ENCODE measurements around the gene FEZ2. TPM values are rescaled to one million over a fixed set of nuclear protein-coding genes. Genes with fewer than 3 reads are reported as not detected.
"Not testable (repeated sequence)": the region's sequence is repeated elsewhere in the genome, so short reads cannot be mapped to it uniquely, and the experiment has no call there.

FEZ2 gene
- total RNA-seq, 1 experiment from 2014 or later, result 47.6 TPM

GRCh38 chr2:36609507-36609906, 11.5 kb upstream of the FEZ2 start:
- intact Hi-C loops (cut with micrococcal nuclease; ENCODE audit: unreplicated experiment), result no loop called here
- no peak for TF ChIP-seq CTCF (IDR thresholded peaks at IDR 0.05; ENCODE audit: unreplicated experiment)
- Mint-ChIP-seq H3K36me3 (ENCODE audit: insufficient read depth, unreplicated experiment) (no peaks in the 10 kb centered on the region), H3K9me3 (ENCODE audit: low read depth, unreplicated experiment) (no peaks in the 10 kb centered on the region), H3K27ac (ENCODE audit: unreplicated experiment) (no peak overlapping the region), H3K27me3 (ENCODE audit: unreplicated experiment) (no peaks in the 10 kb centered on the region), H3K4me3 (ENCODE audit: low read depth, unreplicated experiment) (no peak overlapping the region), H3K4me1 (ENCODE audit: low read depth, unreplicated experiment) (no peaks in the 10 kb centered on the region)
- DNase-seq, result no peak
- no TSS peak for BruUV-seq (replicated peaks)
- CTCF ChIA-PET, result interaction anchor here (0.6 to 0.8 kb wide), 3 partner anchors 12 to 1876 kb away, joined by 3 to 4 read pairs (median 4); no protein-coding TSS in a partner anchor

GRCh38 chr2:36607947-36608346, 10.0 kb upstream of the FEZ2 start:
- no peak for DNase-seq
- H3K9me3 Mint-ChIP-seq (ENCODE audit: low read depth, unreplicated experiment), result no peaks in the 10 kb centered on the region
- CTCF ChIA-PET, result no interaction called here
- intact Hi-C loops (cut with micrococcal nuclease; ENCODE audit: unreplicated experiment), result no loop called here
- no peaks in the 10 kb centered on the region for H3K27me3 Mint-ChIP-seq (ENCODE audit: unreplicated experiment)
- no peaks in the 10 kb centered on the region for H3K4me1 Mint-ChIP-seq (ENCODE audit: low read depth, unreplicated experiment)
- TF ChIP-seq CTCF (IDR thresholded peaks at IDR 0.05; ENCODE audit: unreplicated experiment), result no peak
- BruUV-seq (replicated peaks), result no TSS peak
- H3K27ac Mint-ChIP-seq (ENCODE audit: unreplicated experiment), result no peak overlapping the region
- no peak overlapping the region for H3K4me3 Mint-ChIP-seq (ENCODE audit: low read depth, unreplicated experiment)
- H3K36me3 Mint-ChIP-seq (ENCODE audit: insufficient read depth, unreplicated experiment), result no peaks in the 10 kb centered on the region

- TF ChIP-seq CTCF (IDR thresholded peaks at IDR 0.05; ENCODE audit: unreplicated experiment), result no peak
- H3K27me3 Mint-ChIP-seq (ENCODE audit: unreplicated experiment), result no peaks in the 10 kb centered on the region
- CTCF ChIA-PET, result no interaction called here
- H3K9me3 Mint-ChIP-seq (ENCODE audit: low read depth, unreplicated experiment), result no peaks in the 10 kb centered on the region
- no peaks in the 10 kb centered on the region for H3K4me1 Mint-ChIP-seq (ENCODE audit: low read depth, unreplicated experiment)
- H3K4me3 Mint-ChIP-seq (ENCODE audit: low read depth, unreplicated experiment), result no peak overlapping the region
- H3K36me3 Mint-ChIP-seq (ENCODE audit: insufficient read depth, unreplicated experiment), result no peaks in the 10 kb centered on the region
- no peak for DNase-seq
- no peak overlapping the region for H3K27ac Mint-ChIP-seq (ENCODE audit: unreplicated experiment)
- BruUV-seq (replicated peaks), result no TSS peak
- intact Hi-C loops (cut with micrococcal nuclease; ENCODE audit: unreplicated experiment), result no loop called here
Measured at GRCh38 chr2:36606925-36607324, 9.0 kb upstream of the FEZ2 start.

- Mint-ChIP-seq H3K4me3 (ENCODE audit: low read depth, unreplicated experiment) (no peak overlapping the region), H3K27ac (ENCODE audit: unreplicated experiment) (no peak overlapping the region), H3K9me3 (ENCODE audit: low read depth, unreplicated experiment) (no peaks in the 10 kb centered on the region), H3K36me3 (ENCODE audit: insufficient read depth, unreplicated experiment) (no peaks in the 10 kb centered on the region), H3K4me1 (ENCODE audit: low read depth, unreplicated experiment) (no peaks in the 10 kb centered on the region), H3K27me3 (ENCODE audit: unreplicated experiment) (no peaks in the 10 kb centered on the region)
- DNase-seq, result no peak
- TF ChIP-seq CTCF (IDR thresholded peaks at IDR 0.05; ENCODE audit: unreplicated experiment), result no peak
- no TSS peak for BruUV-seq (replicated peaks)
- intact Hi-C loops (cut with micrococcal nuclease; ENCODE audit: unreplicated experiment), result no loop called here
- CTCF ChIA-PET, result no interaction called here
Measured at GRCh38 chr2:36605273-36605672, 7.3 kb upstream of the FEZ2 start.

- H3K9me3 Mint-ChIP-seq (ENCODE audit: low read depth, unreplicated experiment); H3K36me3 Mint-ChIP-seq (ENCODE audit: insufficient read depth, unreplicated experiment); intact Hi-C loops (cut with micrococcal nuclease; ENCODE audit: unreplicated experiment): not testable (repeated sequence)
Measured at GRCh38 chr2:36603629-36604028, 5.7 kb upstream of the FEZ2 start.

More at GRCh38 chr2:36603629-36604028, 5.7 kb upstream of the FEZ2 start:
- H3K4me3 Mint-ChIP-seq (ENCODE audit: low read depth, unreplicated experiment); BruUV-seq (replicated peaks); H3K27me3 Mint-ChIP-seq (ENCODE audit: unreplicated experiment); CTCF ChIA-PET; DNase-seq; H3K27ac Mint-ChIP-seq (ENCODE audit: unreplicated experiment); H3K4me1 Mint-ChIP-seq (ENCODE audit: low read depth, unreplicated experiment): not testable (repeated sequence)
